ENCODE data around the gene HDAC11.
"Not testable (repeated sequence)": the region's sequence is repeated elsewhere in the genome, so short reads cannot be mapped to it uniquely, and the experiment has no call there.

The HDAC11 gene, protein sequence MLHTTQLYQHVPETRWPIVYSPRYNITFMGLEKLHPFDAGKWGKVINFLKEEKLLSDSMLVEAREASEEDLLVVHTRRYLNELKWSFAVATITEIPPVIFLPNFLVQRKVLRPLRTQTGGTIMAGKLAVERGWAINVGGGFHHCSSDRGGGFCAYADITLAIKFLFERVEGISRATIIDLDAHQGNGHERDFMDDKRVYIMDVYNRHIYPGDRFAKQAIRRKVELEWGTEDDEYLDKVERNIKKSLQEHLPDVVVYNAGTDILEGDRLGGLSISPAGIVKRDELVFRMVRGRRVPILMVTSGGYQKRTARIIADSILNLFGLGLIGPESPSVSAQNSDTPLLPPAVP

DNA sequence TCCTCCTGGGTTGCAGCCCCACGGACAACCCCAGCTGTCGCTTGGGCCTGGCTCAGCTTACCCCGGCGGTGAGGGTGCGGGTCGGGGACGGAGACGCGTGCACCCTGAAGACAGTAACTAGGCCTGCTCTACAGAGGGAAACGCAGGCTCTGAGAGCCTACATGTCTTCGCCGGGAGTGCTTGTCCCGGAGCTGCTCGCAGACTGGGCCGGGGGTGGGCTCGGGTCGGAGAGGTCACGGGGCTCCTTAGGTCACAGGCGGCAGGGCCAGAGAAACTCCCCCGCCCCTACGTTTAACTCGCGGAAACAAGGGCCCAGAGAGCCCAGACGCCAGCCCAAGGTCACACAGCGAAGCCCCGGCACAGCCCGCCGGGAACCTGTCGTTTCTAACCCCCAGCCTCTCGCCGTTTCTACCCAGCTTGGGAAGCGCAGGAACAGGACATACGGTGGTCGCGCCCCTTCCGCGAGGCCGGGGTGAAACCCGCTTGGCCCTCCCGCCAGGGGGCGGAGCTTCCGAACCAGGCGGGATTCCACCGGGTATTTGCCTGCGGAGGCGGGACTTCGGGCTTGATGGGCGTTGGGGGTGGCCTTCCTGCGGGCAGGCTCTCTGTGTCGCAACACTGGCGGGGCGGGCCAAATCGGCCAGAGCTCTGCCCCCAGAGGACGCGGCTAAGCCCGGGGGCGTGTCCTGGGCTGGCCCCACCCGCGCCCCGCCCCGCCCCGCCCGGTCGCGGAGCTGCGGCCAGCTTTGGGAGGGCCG, at the start of gene HDAC11:
TSS of gene HDAC11 (plus strand) at position 725 of the 758 bp plus-strand sequence. CDS start 42 bp downstream, outside the sequence.
- peak; percentile 98 for DNase-seq

DNA sequence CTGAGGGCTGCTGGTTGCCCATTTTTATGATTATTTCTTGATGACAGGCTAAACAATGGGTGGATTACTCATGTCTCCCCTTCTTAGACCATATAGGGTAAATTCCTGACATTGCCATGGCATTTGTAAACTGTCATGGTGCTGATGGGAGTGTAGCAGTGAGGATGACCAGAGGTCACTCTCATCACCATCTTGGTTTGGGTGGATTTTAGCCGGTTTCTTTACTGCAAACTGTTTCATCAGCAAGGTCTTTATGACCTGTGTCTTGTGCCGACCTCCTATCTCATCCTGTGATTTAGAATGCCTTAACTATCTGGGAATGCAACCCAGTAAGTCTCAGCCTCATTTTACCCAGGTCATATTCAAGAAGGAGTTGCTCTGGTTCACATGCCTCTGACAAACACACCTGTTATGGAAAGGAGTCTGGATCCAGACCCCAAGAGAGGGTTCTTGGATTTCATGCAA, 49.7 kb upstream of the HDAC11 start:
- not testable (repeated sequence) for DNase-seq

DNA sequence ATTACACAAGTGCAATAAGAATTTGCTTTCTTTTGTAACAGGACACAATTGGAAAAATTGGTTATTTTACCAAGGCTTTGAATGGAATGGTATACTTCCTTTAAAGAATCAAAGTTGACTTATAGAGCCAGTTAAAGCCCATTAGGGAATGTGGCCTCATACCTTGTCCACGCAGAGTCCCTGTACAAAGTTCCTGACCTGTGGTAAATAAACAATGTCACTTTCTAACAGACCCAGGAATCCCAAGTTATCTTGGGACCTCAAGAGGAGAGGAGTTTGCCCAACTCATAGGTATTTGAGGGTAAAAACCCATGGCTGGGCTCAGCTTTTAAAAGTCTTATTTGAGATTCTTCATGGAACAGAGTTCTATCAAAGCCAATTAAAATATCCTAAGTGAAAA, 48.0 kb upstream of the HDAC11 start:
- no peak for DNase-seq

DNA sequence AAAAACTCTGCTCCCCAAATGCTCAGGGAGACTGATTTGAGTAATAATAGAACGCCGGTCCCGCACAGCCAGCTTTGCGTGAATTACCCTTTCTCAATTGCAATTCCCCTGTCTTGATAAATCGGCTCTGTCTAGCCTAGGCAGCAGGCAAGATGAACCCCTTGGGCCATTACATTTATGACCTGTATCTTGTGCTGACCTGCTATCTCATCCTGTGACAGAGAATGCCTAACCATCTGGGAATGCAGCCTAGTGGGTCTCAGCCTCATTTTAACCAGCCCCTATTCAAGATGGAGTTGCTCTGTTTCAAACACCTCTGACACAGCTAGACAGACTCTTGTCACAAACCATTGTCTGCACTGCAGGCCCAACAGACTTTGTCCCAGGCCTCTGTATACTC, 46.2 kb upstream of the HDAC11 start:
- DNase-seq, result no peak

DNA sequence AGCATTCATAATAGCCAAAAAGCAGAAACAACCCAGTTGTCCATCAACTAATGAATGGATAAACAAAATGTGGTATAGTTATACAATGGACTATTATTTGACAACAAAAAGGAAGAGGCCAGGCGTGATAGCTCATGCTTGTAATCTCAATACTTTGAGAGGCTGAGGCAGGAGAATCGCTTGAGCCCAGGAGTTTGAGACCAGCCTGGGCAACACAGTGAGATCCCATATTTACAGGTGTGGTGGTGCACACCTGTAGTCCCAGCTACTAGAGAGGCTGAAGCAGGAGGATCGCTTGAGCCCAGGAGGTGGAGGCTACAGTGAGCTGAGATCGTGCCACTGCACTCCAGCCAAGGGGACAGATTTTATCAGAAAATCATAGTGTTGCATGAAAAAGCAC, 43.9 kb upstream of the HDAC11 start:
- not testable (repeated sequence) for DNase-seq

DNA sequence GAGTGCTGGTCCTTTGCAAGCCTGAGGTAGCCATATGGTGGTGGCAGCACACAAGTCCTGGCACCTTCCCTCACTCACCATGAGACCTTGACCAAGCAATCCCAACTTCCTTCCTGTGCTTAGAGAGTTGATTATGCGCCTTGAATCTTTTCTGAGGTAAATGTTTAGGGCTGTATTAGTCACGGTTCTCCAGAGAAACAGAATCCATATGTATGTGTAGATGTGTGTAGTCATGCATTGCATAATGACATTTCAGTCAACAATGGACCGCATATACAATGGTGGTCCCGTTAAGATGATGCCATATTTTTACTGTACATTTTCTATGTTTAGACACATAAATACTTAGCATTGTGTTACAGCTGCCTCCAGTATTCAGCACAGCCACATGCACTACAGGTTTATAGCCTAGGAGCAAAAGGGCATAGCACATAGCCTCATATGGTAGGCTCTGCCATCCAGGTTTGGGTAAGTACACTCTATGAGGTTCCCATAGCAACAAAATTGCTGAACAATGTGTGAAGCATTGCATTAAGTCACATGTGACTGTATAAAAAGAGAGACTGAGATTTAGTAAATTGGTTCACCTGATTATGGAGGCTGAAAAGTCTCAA, 39.8 kb upstream of the HDAC11 start:
- no peak for DNase-seq

DNA sequence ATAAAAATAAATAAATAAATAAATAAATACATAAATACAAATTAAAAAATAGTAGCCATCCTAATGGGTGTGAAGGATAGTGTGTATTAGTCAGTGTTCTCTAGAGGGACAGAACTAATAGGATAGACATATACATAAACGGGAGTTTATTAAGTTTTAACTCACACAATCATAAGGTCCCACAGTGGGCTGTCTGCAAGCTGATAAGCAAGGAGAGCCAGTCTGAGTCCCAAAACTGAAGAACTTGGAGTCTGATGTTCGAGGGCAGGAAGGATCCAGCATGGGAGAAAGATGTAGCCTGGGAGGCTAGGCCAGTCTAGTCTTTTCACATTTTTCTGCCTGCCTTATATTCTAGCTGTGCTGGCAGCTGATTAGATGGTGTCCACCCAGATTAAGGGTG, 37.2 kb upstream of the HDAC11 start:
- DNase-seq, result not testable (repeated sequence)

DNA sequence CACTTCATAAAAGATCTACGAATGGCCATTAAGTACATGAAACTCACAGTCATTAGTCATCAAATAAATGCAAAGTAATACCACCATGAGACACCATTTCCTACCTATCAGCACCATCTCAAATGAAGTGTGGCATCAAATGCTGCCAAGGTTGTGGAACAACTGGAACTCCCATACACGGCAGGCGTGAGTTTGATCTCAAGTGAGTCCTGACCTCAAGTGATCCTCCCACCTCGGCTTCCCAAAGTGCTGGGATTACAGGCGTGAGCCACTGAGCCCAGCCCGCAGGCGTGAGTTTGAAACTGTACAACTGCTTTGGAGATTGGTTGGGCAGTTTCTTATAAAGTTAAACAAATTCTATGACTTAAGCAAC, 28.8 kb upstream of the HDAC11 start:
- DNase-seq, result no peak

DNA sequence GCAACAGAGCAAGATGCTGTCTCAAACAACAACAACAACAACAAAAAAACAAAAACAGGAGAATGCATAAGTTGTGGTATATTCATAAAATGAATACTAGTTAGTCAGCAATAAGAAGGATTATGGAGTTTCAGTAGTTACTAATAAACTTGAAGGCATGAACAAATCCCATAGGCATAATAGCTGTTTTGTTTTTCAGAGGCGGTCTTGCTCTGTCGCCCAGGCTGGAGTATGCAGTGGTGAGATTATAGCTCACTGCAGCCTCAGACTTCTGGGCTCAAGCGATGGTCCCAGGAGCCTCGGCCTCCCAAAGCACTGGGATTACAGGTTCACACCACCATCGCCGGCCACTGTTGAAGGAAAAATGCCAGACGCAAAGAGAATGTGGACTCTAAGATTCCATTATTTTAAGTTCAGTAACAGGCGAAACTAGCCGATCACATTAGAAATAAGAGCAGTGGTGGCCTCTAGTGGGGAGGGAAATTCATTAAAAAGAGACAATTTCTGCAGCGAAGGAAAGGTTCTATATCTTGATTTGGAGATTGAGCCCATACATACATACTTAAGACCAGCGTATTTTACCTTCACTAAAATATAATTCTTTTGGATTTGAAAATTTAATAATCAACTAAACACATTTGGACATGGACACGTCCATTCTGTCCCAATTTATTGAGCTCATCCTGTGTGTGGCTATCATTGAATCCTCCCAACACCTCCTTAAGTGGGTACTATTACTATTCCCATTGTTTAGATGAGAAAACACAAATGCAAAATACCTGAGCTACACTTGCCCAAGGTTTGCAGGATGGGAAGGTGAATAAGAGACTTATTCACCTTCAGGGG, 27.4 kb upstream of the HDAC11 start:
- peak; percentile 18 for DNase-seq

DNA sequence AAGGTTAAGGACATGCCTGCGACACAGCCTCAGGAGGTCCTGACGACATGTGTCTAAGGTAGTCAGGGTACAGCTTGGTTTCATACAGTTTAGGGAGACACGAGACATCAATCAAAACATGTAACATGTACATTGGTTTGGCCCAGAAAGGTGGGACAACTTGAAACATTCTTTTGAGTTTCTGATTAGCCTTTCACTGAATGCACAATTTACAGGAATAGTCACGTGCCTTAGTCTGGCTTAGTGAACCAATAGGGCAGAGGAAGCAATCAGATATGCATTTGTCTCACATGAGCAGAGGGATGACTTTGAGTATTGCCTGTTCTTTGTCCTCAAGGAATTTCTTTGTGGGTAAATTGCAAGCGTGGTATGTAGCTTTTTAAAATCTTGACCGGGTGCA, 24.5 kb upstream of the HDAC11 start:
- DNase-seq, result no peak

DNA sequence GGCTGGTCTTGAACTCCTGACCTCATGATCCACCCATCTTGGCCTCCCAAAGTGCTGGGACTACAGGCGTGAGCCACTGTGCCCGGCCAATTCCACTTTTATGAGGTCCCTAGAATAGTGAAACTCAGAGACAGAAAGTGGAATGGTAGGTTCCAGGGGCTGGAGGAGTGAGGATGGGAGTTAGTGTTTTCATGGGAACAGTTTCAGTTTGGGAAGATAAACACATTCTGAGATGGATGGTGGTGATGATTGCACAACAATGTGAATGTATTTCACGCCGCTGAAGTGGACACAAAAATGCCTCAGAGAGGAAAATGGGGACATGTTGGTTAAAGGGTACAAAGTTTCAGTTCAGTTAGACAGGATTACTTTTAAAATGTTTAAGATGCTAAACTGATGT, 22.5 kb upstream of the HDAC11 start:
- no peak for DNase-seq

DNA sequence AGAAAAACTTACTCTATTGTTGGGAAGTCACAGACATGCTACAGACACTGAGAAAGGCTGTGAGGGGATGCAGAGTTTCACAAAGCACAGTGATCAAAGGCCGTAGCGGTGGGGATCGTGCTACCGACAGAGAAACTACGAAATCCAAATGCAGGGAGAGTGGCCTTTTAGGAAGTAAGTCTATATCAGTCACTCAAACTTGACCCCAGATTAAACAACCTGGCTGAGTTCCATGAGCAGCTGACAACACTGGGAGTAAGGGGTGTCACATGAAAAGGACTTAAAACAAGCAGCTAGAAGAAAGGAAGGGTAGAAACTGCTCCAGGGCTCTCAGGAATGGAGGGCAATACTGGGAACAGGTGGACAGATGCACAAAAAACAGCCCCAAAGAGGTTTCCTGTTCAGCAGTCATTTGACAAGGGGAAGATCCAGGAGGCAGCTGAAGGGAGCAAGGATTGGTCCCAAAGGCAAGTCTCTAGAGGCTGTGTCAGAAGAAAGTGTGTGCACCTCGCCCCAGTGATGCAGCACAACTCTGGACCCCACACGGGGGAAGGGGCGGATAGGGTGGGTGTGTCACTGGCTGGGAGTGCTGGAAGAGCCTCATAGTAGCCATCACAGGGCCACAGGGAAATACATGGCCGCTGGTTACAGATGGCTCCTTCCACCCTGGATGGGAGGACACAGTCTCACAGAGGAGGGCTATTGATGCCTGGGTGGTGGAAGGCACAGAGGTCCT, 20.3 kb upstream of the HDAC11 start:
- no peak for DNase-seq

DNA sequence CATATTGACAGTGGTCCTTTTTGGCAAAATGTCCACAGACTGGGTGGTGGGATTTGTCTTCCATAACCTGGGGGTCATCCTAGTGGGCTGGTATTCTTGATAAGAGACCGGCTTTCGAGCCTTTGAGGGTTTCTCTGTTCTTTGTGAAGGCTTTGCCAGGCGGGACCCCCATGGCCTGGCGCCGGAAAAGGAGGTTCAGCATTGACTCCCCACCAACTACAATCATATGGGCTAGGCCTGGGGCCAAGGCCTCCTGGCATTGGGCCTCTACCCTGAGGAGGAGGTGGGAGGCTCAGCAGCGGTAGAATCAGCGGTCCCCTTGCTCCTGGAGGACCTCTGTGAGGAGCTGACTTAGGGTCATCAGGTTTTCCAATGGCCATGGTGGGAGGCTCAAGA, 19.8 kb upstream of the HDAC11 start:
- no peak for DNase-seq

DNA sequence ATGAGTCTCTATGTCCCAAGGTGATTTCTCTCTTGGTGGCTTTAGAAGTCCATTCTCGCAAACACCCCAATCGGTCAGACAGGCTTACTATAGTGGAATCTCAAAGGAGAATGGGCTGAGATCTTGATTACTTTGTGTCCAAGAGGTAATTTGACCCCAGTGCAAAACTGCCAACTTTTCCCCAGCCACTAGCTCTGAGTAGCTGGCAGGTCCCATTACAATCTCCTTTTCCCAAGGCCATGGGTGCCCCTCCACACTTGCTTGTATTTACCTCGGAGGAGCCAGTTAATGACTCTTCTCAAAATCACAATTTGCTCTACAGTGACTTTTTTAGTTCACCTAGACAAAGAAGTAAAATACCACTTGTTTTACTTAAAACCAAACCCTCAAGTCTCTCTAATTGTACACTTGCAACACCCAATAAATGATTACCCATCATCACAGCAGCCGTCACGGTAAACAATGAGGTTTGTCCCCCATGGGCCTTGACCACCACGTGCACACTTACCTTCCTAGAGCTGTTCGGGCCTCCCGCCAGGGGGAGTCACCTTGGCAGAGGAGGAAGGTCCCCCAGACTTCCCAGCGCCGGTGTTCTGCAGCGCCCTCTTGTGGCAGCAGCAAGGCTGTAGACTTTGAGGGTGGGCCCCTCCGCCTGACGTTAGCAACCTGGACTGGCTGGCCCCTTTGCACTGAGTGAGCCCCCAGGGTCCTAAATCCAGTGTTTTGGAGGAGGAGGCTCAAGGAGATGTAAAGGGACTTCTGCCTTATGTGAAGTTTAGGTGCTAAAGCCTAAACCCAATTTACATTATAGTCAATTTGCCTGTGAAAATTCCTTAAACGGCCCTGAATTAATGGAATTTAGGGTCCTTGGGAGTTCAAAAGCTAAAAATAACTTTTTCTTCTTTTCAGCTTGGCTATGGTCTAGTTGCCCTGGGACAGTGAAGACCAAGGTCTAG, 18.7 kb upstream of the HDAC11 start:
- DNase-seq, result peak; percentile 69

DNA sequence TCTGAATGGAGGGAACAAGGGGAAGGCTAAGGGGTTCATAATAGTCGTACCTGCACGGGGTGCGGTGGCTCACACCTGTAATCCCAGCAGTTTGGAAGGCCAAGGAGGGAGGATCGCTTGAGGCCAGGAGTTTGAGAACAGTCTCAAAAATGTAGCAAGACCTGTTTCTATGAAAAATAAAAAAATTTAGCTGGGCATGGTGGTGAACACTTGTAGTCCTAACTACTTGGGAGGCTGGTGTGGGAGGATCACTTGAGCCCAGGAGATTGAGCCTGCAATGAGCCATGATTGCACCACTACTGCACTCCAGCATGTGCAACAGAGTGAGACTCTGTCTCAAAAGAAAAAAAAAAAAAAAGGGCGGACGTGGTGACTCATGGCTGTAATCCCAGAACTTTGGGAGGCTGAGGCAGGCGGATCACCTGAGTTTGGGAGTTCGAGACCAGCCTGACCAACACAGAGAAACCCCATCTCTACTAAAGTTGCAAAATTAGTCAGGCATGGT, 17.9 kb upstream of the HDAC11 start:
- DNase-seq, result no peak

DNA sequence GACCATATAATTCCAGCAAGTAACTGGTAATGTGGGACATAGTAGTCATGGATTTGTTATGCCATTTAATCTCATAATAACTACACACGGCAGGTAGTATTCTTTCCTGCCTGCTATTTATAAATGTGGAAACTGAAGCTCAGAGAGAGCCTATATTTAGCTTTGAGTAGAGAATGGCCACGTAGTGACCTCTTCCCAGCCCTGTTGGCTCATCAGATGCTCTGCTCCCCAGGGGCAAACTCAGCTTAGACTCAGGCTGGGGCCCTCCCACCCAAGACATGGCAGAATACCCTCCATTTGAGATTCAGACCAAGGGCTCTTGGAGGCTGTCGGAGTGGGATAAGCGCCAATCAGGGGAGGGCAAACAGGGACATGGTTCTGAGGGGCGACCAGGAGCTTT, 17.3 kb upstream of the HDAC11 start:
- DNase-seq, result no peak

DNA sequence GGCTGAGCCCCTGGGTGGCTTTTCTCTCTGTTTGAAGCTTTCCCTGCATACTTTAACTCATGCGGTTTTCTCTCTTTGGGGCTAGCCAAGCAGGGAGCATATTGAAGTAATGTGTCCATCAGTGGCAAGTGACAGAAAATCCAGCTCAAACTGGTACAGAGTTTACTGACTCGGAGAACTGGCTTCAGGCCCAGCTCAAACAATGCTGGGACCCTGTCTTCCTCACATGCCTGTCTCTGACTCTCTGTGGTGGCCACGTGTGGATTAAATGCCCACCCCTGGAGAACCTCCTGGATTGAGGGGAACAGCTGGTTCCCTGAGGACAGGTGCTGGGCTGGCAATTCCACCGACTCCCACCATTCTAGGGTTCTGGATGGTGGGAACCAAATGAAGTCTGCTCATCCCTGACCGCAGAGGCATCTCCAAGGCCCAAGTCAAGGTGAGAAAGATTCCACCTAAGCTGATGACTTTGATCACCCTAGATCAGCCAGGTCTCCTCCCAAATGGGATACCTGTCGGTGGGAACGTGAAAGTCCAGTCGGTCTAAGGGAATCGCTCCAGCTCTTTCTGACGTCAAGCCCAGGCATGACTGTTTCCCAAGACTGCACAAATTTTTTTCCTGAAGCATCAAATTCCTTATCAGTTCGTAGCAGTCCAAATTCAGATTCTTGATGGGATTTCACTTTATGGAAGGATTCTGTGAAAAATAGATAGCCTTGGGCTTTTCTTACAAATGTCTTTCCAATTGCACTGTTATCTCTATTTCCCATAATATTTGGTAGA, 16.3 kb upstream of the HDAC11 start:
- DNase-seq, result no peak

DNA sequence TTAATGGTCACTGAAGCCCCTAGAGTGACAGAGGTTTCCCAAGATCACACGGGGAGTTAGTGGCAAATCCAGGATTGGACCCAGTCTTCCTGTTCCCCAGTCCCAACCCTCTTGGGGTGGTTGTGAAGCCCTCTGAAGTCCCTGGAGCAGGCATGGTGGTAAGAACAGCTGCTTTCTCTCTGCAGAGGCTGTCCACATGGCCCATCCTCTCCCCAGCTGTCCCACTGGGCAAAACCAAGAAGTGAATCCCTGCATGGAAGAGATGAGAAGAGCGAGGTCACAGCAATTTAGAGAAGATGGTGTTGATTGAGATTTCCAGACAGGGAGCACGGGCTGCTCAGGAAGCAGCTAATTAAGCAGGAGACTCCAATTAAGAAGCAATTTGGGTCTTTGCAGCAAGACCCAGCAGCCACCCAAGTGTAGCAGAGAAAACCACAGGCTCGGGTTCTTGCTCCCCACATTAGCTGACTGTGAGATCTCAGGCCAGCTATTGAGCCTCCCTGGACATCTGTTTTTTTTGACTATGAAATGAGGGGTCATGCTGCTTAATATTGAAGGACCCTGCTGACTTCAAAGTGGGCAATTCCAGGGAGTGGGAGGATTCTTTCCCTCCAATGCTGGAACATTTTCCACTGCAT, 14.8 kb upstream of the HDAC11 start:
- DNase-seq, result no peak

DNA sequence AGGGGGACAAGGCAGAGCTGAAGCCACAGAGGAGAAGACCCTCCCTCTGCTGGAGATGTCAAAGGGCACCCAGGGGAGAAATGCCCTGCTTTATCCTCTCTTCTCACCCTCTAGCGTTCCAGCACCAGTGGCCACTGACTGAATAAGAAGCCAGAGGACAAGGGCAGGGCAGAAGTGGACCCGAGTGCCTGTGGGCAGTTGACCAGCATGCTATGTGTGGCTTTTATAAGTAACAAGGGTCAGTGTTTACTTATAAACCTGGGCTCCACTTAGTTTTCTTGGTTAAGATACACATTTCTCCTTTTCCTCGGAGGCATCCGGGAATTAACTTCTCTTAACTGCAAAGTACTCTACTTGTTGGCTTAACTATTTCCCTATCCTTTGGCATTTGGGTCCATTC, 13.3 kb upstream of the HDAC11 start:
- DNase-seq, result no peak

Data from CD4-positive, alpha-beta T cell treated with Interferon gamma for 1 hour (primary cell).